Measurements from ENCODE around the gene CDC42. TPM values are rescaled to one million over a fixed set of nuclear protein-coding genes. Genes with fewer than 3 reads are reported as not detected.
A peak's percentile ranks its signal among the peaks of the same experiment; 100 is the strongest.

Gene CDC42
- total and polyA plus RNA-seq, 10 donors, result 108 to 254 (median 220) TPM

GRCh38 chr1:22064751-22065402 is 12.4 kb downstream of the CDC42 start:
- H3K27me3 ChIP-seq (replicated peaks in 1 of 7), result no peaks in the 10 kb centered on the region
- TF ChIP-seq CTCF (IDR thresholded peaks at IDR 0.05 in 8 of 11, conservative IDR thresholded peaks at IDR 0.05 in 3 of 11), result no peak
- no peak for TF ChIP-seq POLR2AphosphoS5 (IDR thresholded peaks at IDR 0.05)
- TF ChIP-seq POLR2A (IDR thresholded peaks at IDR 0.05), result no peak
- WGBS, 5 donors, result 74 to 80% (median 77%) methylated on average over 11 to 12 of the region's 12 CpGs
- intact Hi-C loops (cut with DNase I; ENCODE audit: low total_unique reads), result no loop called here
- H3K36me3 ChIP-seq, result peaks cover 0 to 54% (median 8%) of the 10 kb centered on the region in 6 donors
- peaks cover 75 to 100% (median 99%) of the 10 kb centered on the region in 6 donors for H3K4me1 ChIP-seq
- no peak for DNase-seq
- H3K27ac ChIP-seq, result no peak overlapping the region
- H3K4me3 ChIP-seq, result no peak overlapping the region
- H3K9me3 ChIP-seq, result no peaks in the 10 kb centered on the region

- Histone ChIP-seq H3K4me3 (no peak overlapping the region), H3K9me3 (peaks cover 0 to 7% (median 0%) of the 10 kb centered on the region in 8 donors), H3K27me3 (replicated peaks in 1 of 7) (no peaks in the 10 kb centered on the region), H3K4me1 (peaks cover 50 to 100% (median 95%) of the 10 kb centered on the region in 6 donors), H3K27ac (peak overlapping the region in 1 of 8 donors; percentile 2), H3K36me3 (peaks cover 0 to 57% (median 2%) of the 10 kb centered on the region in 6 donors)
- WGBS, 5 donors, result 53 to 72% (median 65%) methylated on average over 2 of the region's 2 CpGs
- DNase-seq, result no peak
- intact Hi-C loops (cut with DNase I; ENCODE audit: low total_unique reads), result no loop called here
- TF ChIP-seq POLR2A (IDR thresholded peaks at IDR 0.05) (no peak), POLR2AphosphoS5 (IDR thresholded peaks at IDR 0.05) (no peak), CTCF (IDR thresholded peaks at IDR 0.05 in 8 of 11, conservative IDR thresholded peaks at IDR 0.05 in 3 of 11) (no peak)
Observed at GRCh38 chr1:22071511-22071910, 19.0 kb downstream of the CDC42 start.

- Histone ChIP-seq H3K27me3 (replicated peaks in 1 of 7) (no peaks in the 10 kb centered on the region), H3K27ac (peak overlapping the region in 4 of 8 donors; percentile 46 to 73 (median 66)), H3K4me1 (peaks cover 69 to 100% (median 95%) of the 10 kb centered on the region in 6 donors), H3K4me3 (peak overlapping the region in 1 of 8 donors; percentile 41), H3K9me3 (peaks cover 0 to 7% (median 0%) of the 10 kb centered on the region in 8 donors), H3K36me3 (peaks cover 0 to 58% (median 15%) of the 10 kb centered on the region in 6 donors)
- intact Hi-C loops (cut with DNase I; ENCODE audit: low total_unique reads), result no loop called here
- no peak for DNase-seq
- WGBS, 5 donors, result 15 to 25% (median 17%) methylated on average over 1 of the region's 1 CpG
- no peak for TF ChIP-seq CTCF (IDR thresholded peaks at IDR 0.05 in 8 of 11, conservative IDR thresholded peaks at IDR 0.05 in 3 of 11)
- TF ChIP-seq POLR2A (IDR thresholded peaks at IDR 0.05), result no peak
- TF ChIP-seq POLR2AphosphoS5 (IDR thresholded peaks at IDR 0.05), result no peak
Observed at GRCh38 chr1:22074803-22075202, 22.3 kb downstream of the CDC42 start.

- no peak for DNase-seq
- Histone ChIP-seq H3K4me1 (peaks cover 70 to 100% (median 98%) of the 10 kb centered on the region in 6 donors), H3K27ac (peak overlapping the region; percentile 16 to 73 (median 50)), H3K4me3 (peak overlapping the region in 4 of 8 donors; percentile 1 to 41 (median 12)), H3K36me3 (peaks cover 0 to 61% (median 20%) of the 10 kb centered on the region in 6 donors), H3K9me3 (peaks cover 0 to 3% (median 0%) of the 10 kb centered on the region in 8 donors), H3K27me3 (replicated peaks in 1 of 7) (no peaks in the 10 kb centered on the region)
- intact Hi-C loops (cut with DNase I; ENCODE audit: low total_unique reads), result no loop called here
- no peak for TF ChIP-seq POLR2A (IDR thresholded peaks at IDR 0.05)
- TF ChIP-seq CTCF (IDR thresholded peaks at IDR 0.05 in 8 of 11, conservative IDR thresholded peaks at IDR 0.05 in 3 of 11), result no peak
- no peak for TF ChIP-seq POLR2AphosphoS5 (IDR thresholded peaks at IDR 0.05)
- WGBS, 5 donors, result 9 to 27% (median 16%) methylated on average over 2 of the region's 2 CpGs
Observed at GRCh38 chr1:22075718-22076117, 23.2 kb downstream of the CDC42 start.

Measured in spleen (tissue), 11 donors.